COLO668 (cell line): Measurements from ENCODE around the gene AOC3.
"Not testable (repeated sequence)": the region's sequence is repeated elsewhere in the genome, so short reads cannot be mapped to it uniquely, and the experiment has no call there.

Experiments
- DNase-seq: peaks from one replicate; lab custom pipeline; 2025; ENCODE audit not compliant: unreplicated experiment; lab: John Stamatoyannopoulos, UW

The AOC3 gene

GRCh38 chr17:42844761-42845555 lies 6.0 kb upstream of the AOC3 start:
- DNase-seq: no peak

- no peak for DNase-seq
Measured at GRCh38 chr17:42845556-42845917, 5.5 kb upstream of the AOC3 start.

- DNase-seq: no peak
Measured at GRCh38 chr17:42845918-42846593, 4.9 kb upstream of the AOC3 start.

- DNase-seq: no peak
Measured at GRCh38 chr17:42846594-42847280, 4.3 kb upstream of the AOC3 start.

- no peak for DNase-seq
Measured at GRCh38 chr17:42848093-42848492, 2.9 kb upstream of the AOC3 start.

GRCh38 chr17:42849031-42849430 lies 2.0 kb upstream of the AOC3 start:
- DNase-seq: no peak

- no peak for DNase-seq
Measured at GRCh38 chr17:42849451-42850181, 1.4 kb upstream of the AOC3 start.

GRCh38 chr17:42851371-42852240 lies 607 bp downstream of the AOC3 start:
- DNase-seq: not testable (repeated sequence)

GRCh38 chr17:42852351-42852750 lies 1.4 kb downstream of the AOC3 start:
- no peak for DNase-seq

- no peak for DNase-seq
Measured at GRCh38 chr17:42853004-42853403, 2.0 kb downstream of the AOC3 start.

- no peak for DNase-seq
Measured at GRCh38 chr17:42853597-42853967, 2.6 kb downstream of the AOC3 start.

- DNase-seq: no peak
Measured at GRCh38 chr17:42853968-42854790, 3.2 kb downstream of the AOC3 start.

GRCh38 chr17:42855048-42855596 lies 4.1 kb downstream of the AOC3 start:
- DNase-seq: no peak

- DNase-seq: not testable (repeated sequence)
Measured at GRCh38 chr17:42856093-42856492, 5.1 kb downstream of the AOC3 start.

GRCh38 chr17:42856516-42856915 lies 5.5 kb downstream of the AOC3 start:
- DNase-seq: not testable (repeated sequence)

- no peak for DNase-seq
Measured at GRCh38 chr17:42857389-42857788, 6.4 kb downstream of the AOC3 start.

- no peak for DNase-seq
Measured at GRCh38 chr17:42865638-42866094, 14.7 kb downstream of the AOC3 start.

GRCh38 chr17:42866216-42866615 lies 15.2 kb downstream of the AOC3 start:
- no peak for DNase-seq
